CD4-positive, alpha-beta T cell (primary cell): Measurements from ENCODE around the gene HLA-DOA. TPM values are rescaled to one million over a fixed set of nuclear protein-coding genes. Genes with fewer than 3 reads are reported as not detected.

ENCODE experiments used
- ATAC-seq: fragments of 200-7000 bp; cut with Tn5 transposase; one replicate; pipeline ENCODE4 v1.10.0; 2022; ENCODE audit warnings: mild to moderate bottlenecking; ENCODE audit not compliant: poor library complexity
- CTCF ChIA-PET: fragments of 350-600 bp; sonication (Branson Sonifier 250); formaldehyde crosslinking; loops from one replicate; lab custom pipeline; 2021; ENCODE audit warnings: antibody characterized with exemption, inconsistent platforms; lab: Charles Lee
- POLR2A ChIA-PET: fragments of 350-600 bp; sonication (Branson Sonifier 250); formaldehyde crosslinking; loops from one replicate; lab custom pipeline; 2021; ENCODE audit warnings: antibody characterized with exemption, inconsistent platforms; lab: Charles Lee
- DNase-seq, 14 experiments: peaks; one replicate each; pipeline ENCODE4 v3.0.0-alpha.2; 2013 to 2020; ENCODE audit warnings: mixed read lengths in 2 of 14
- H3K27ac ChIP-seq, 2 donors: one replicate each; pipeline versions ENCODE4 v1.5.1 to v1.7.0; 2013; ENCODE audit warnings: low read length in 2 of 2, low read depth in 1 of 2, mild to moderate bottlenecking in 1 of 2
- H3K27me3 ChIP-seq, 2 experiments: 1 replicate in 1 of 2; 2 replicates in 1 of 2; pipeline versions ENCODE4 v1.6.1 to v1.7.0; 2013; ENCODE audit warnings: low read length in 2 of 2, control low read depth in 1 of 2, mild to moderate bottlenecking in 1 of 2, moderate library complexity in 1 of 2; ENCODE audit not compliant: insufficient read depth in 2 of 2, control insufficient read depth in 1 of 2
- H3K36me3 ChIP-seq: one replicate; pipeline ENCODE4 v1.6.1; 2013; ENCODE audit warnings: low read length, control low read depth; ENCODE audit not compliant: insufficient read depth
- H3K4me1 ChIP-seq: one replicate; pipeline ENCODE4 v1.6.1; 2013; ENCODE audit warnings: low read length, control low read depth; ENCODE audit not compliant: insufficient read depth
- H3K4me3 ChIP-seq: one replicate; pipeline ENCODE4 v1.5.1; 2013; ENCODE audit warnings: mild to moderate bottlenecking, low read length, moderate library complexity
- H3K9me3 ChIP-seq, 2 experiments: 1 replicate in 1 of 2; 2 replicates in 1 of 2; pipeline versions ENCODE4 v1.6.1 to v1.7.0; 2013; ENCODE audit warnings: low read length in 2 of 2, mild to moderate bottlenecking in 2 of 2, control low read depth in 1 of 2, moderate library complexity in 1 of 2; ENCODE audit not compliant: control insufficient read depth in 1 of 2, insufficient read depth in 1 of 2
- H3K27ac Mint-ChIP-seq: one replicate; pipeline ENCODE4 v1.8.0; 2020; ENCODE audit warnings: mixed read lengths
- H3K27me3 Mint-ChIP-seq: one replicate; pipeline ENCODE4 v1.8.0; 2021; ENCODE audit warnings: mixed read lengths
- H3K36me3 Mint-ChIP-seq: one replicate; pipeline ENCODE4 v1.8.0; 2021; ENCODE audit warnings: low read depth, mixed read lengths
- H3K4me1 Mint-ChIP-seq: one replicate; pipeline ENCODE4 v1.8.0; 2021; ENCODE audit warnings: low read depth, mixed read lengths
- H3K4me3 Mint-ChIP-seq: one replicate; pipeline ENCODE4 v1.8.0; 2020; ENCODE audit warnings: mild to moderate bottlenecking, mixed read lengths
- H3K9me3 Mint-ChIP-seq: one replicate; pipeline ENCODE4 v1.8.0; 2020; ENCODE audit warnings: mixed read lengths
- CTCF ChIP-seq: fragments of 200-600 bp; IDR thresholded peaks from one replicate; pipeline ENCODE4 v1.8.0; 2022; ENCODE audit warnings: antibody characterized with exemption, mild to moderate bottlenecking
- intact Hi-C, 2 experiments: fragments of 100-400 bp; cut with DNase I in 1 of 2; cut with micrococcal nuclease in 1 of 2; formaldehyde crosslinking; loops; one replicate each; pipeline versions ENCODE4 v1.15.1 to v1.9.0; 2023 to 2025; cut with DNase I, micrococcal nuclease
- total RNA-seq, 174 experiments: library from RNA in 2 of 174; stranded (reverse) in 2 of 174; gene quantifications; one replicate each; pipeline ENCODE4 v1.2.3 and lab custom pipeline; 2021 to 2026

The HLA-DOA gene
- total RNA-seq, 2 experiments from 2014 or later = 5.9 to 6.1 TPM

- DNase-seq = no peak
- Mint-ChIP-seq H3K4me1 (peaks cover 48% of the 10 kb centered on the region), H3K36me3 (peaks cover 82% of the 10 kb centered on the region), H3K27me3 (no peaks in the 10 kb centered on the region), H3K27ac (peak overlapping the region; percentile 100), H3K9me3 (no peaks in the 10 kb centered on the region), H3K4me3 (peak overlapping the region; percentile 98)
- peak overlapping the region; percentile 91 to 98 for H3K27ac ChIP-seq
- no peaks in the 10 kb centered on the region for H3K9me3 ChIP-seq
- H3K27me3 ChIP-seq = no peaks in the 10 kb centered on the region
- no peak for TF ChIP-seq CTCF
- POLR2A ChIA-PET = interaction anchor here (0.7 to 12.1 kb wide), 64 partner anchors 9 to 1821 kb away, joined by 3 to 444 read pairs (median 10); partner anchors contain the start of genes AGPAT1, ATF6B, B3GALT4 and BAG6
- H3K36me3 ChIP-seq = peaks cover 40% of the 10 kb centered on the region
- no peak for ATAC-seq
- peaks cover 52% of the 10 kb centered on the region for H3K4me1 ChIP-seq
- H3K4me3 ChIP-seq = peak overlapping the region; percentile 97
- intact Hi-C loops = loop anchor here in 1 of 2 experiments (5.0 kb wide), 1 partner anchor 1266 kb away; the partner anchor contains the start of gene HMGA1
- CTCF ChIA-PET = interaction anchor here (1.6 to 13.1 kb wide), 10 partner anchors 8 to 132 kb away, joined by 5 to 177 read pairs (median 12); partner anchors contain the start of genes HLA-DMA, HLA-DMB, PSMB8 and PSMB9
Measured at GRCh38 chr6:32971242-32971580, 38.2 kb downstream of the HLA-DOA start.

- peaks cover 76% of the 10 kb centered on the region for H3K36me3 Mint-ChIP-seq
- peak overlapping the region; percentile 97 for H3K4me3 ChIP-seq
- peaks cover 48% of the 10 kb centered on the region for H3K4me1 Mint-ChIP-seq
- peak overlapping the region; percentile 100 for H3K27ac Mint-ChIP-seq
- DNase-seq = peak; percentile 57 to 85 (median 73)
- peak overlapping the region; percentile 91 to 98 for H3K27ac ChIP-seq
- H3K27me3 Mint-ChIP-seq = no peaks in the 10 kb centered on the region
- H3K9me3 ChIP-seq = no peaks in the 10 kb centered on the region
- POLR2A ChIA-PET = interaction anchor here (0.5 to 12.1 kb wide), 31 partner anchors 8 to 1388 kb away, joined by 3 to 444 read pairs (median 17); partner anchors contain the start of genes AGPAT1, ATF6B, BAK1 and GPSM3
- peak overlapping the region; percentile 98 for H3K4me3 Mint-ChIP-seq
- intact Hi-C loops = loop anchor here in 1 of 2 experiments (5.0 kb wide), 1 partner anchor 1267 kb away; the partner anchor contains the start of gene HMGA1
- peaks cover 34% of the 10 kb centered on the region for H3K36me3 ChIP-seq
- no peaks in the 10 kb centered on the region for H3K27me3 ChIP-seq
- ATAC-seq = no peak
- peaks cover 51% of the 10 kb centered on the region for H3K4me1 ChIP-seq
- no peak for TF ChIP-seq CTCF
- H3K9me3 Mint-ChIP-seq = no peaks in the 10 kb centered on the region
- CTCF ChIA-PET = interaction anchor here (1.6 to 13.1 kb wide), 11 partner anchors 8 to 132 kb away, joined by 5 to 177 read pairs (median 12); partner anchors contain the start of genes HLA-DMA, HLA-DMB, PSMB8 and PSMB9
Measured at GRCh38 chr6:32970413-32971241, 38.8 kb downstream of the HLA-DOA start.

- Mint-ChIP-seq H3K36me3 (peaks cover 68% of the 10 kb centered on the region), H3K4me3 (peak overlapping the region; percentile 90)
Measured at GRCh38 chr6:32969685-32970412, 39.5 kb downstream of the HLA-DOA start.

More at GRCh38 chr6:32969685-32970412, 39.5 kb downstream of the HLA-DOA start:
- peak; percentile 52 for TF ChIP-seq CTCF
- H3K27ac ChIP-seq = peak overlapping the region; percentile 91 to 98
- ATAC-seq (no peak), DNase-seq (peak; percentile 43 to 81 (median 58))
- ChIA-PET POLR2A (interaction anchor here (0.5 to 12.1 kb wide), 17 partner anchors 8 to 779 kb away, joined by 3 to 444 read pairs (median 30); partner anchors contain the start of genes CUTA, HLA-DMA, HLA-DMB and PBX2), CTCF (interaction anchor here (2.2 to 13.1 kb wide), 6 partner anchors 14 to 131 kb away, joined by 5 to 177 read pairs (median 16); partner anchors contain the start of genes HLA-DMA, HLA-DMB, PSMB8 and TAP2)
- Mint-ChIP-seq H3K9me3 (no peaks in the 10 kb centered on the region), H3K4me1 (peaks cover 48% of the 10 kb centered on the region), H3K27ac (peak overlapping the region; percentile 100), H3K27me3 (no peaks in the 10 kb centered on the region)
- H3K4me1 ChIP-seq = peaks cover 46% of the 10 kb centered on the region
- H3K36me3 ChIP-seq = peaks cover 26% of the 10 kb centered on the region
- H3K4me3 ChIP-seq = peak overlapping the region; percentile 97
- H3K9me3 ChIP-seq = no peaks in the 10 kb centered on the region
- intact Hi-C loops = loop anchor here in 1 of 2 experiments (5.0 kb wide), 2 partner anchors 773 to 1267 kb away; partner anchors contain the start of gene HMGA1
- H3K27me3 ChIP-seq = no peaks in the 10 kb centered on the region
